ENCODE data around the gene HPCA. TPM values are rescaled to one million over a fixed set of nuclear protein-coding genes. Genes with fewer than 3 reads are reported as not detected.

HPCA gene
- total RNA-seq, 1 experiment from 2014 or later = 1.2 TPM

DNA sequence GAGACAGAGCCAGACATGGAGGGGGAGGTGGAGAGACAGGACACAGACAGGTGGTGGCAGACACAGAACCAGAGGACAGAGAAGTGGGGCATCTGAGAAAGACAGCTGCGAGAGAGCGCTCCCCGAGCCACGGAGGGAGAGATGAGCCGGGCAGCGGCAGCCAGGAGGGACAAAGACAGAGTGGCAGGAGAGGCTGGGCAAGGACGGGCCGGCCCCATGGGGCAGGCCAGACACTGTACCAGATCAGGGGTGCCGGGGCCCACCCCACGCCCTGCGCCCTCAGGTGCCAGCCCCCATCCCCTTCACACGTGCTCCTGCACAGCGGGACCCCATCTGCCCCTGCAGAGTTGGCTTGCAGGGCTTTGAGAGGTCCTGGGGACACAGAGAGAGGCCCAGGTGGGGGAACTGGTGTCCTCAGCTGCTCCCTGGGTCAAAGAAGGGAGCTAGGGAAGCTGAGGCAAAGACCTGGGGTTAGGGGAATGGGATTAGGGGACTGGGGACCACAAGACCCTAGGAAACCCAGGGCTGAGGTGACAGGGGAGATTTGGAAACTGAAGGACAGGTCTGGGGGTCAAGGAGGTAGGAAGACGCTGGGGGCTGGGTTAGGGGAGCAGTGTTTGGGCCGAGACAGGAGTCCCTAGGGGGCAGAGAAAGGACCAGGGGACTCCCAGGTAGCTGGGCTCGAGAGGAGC is 16.2 kb upstream of the HPCA start:
- Histone ChIP-seq H3T11ph (ENCODE audit: low read length) (no peak overlapping the region), H3K18ac (ENCODE audit: insufficient read length, low read depth, low read length) (no peak overlapping the region), H2BK20ac (ENCODE audit: low read depth, low read length, poor library complexity, severe bottlenecking) (no peak overlapping the region), H4K91ac (ENCODE audit: insufficient read length, low read depth, low read length) (no peak overlapping the region), H3K27me3 (ENCODE audit: insufficient read depth, low read length) (peaks cover 21% of the 10 kb centered on the region; the same call in 1 of the 2 replicates), H3K23ac (ENCODE audit: insufficient read length, low read depth, low read length) (no peak overlapping the region), H2BK12ac (ENCODE audit: insufficient read length, low read depth, low read length) (no peak overlapping the region), H3K4me1 (ENCODE audit: insufficient read depth, low read length) (0 out of 2 replicates have a peak, but pooled peaks cover 2% of the 10 kb centered on the region), H2BK15ac (ENCODE audit: low read depth, low read length) (no peak overlapping the region), H3K14ac (ENCODE audit: insufficient read depth, low read length) (no peak overlapping the region), H3K9ac (ENCODE audit: extremely low read depth, insufficient read length, low read length) (no peak overlapping the region), H3K79me1 (ENCODE audit: insufficient read depth, low read depth, low read length, poor library complexity, severe bottlenecking) (no peaks in the 10 kb centered on the region), H2BK120ac (ENCODE audit: low read depth, low read length, poor library complexity, severe bottlenecking) (no peak overlapping the region), H2BK5ac (ENCODE audit: insufficient read length, low read length) (no peak overlapping the region), H3K9me3 (ENCODE audit: control insufficient read depth, low read depth, low read length) (no peaks in the 10 kb centered on the region), H2AK5ac (ENCODE audit: insufficient read length, low read length) (no peak overlapping the region), H3K4me2 (ENCODE audit: insufficient read depth, insufficient read length, low read length) (peak overlapping the region; percentile 46), H2AFZ (ENCODE audit: low read length) (no peak overlapping the region), H4K5ac (ENCODE audit: insufficient read length, low read depth, low read length) (no peak overlapping the region), H3K27ac (ENCODE audit: insufficient read length, low read depth, low read length) (no peak overlapping the region), H4K8ac (replicated peaks; ENCODE audit: insufficient read length, low read depth, low read length) (no peak overlapping the region), H3K56ac (ENCODE audit: insufficient read length, low read depth, low read length) (no peak overlapping the region), H3K79me2 (ENCODE audit: insufficient read depth, low read length) (no peaks in the 10 kb centered on the region), H3K4ac (ENCODE audit: low read depth, low read length) (no peak overlapping the region), H4K20me1 (ENCODE audit: control insufficient read depth, insufficient read depth, insufficient read length) (no peaks in the 10 kb centered on the region), H3K23me2 (ENCODE audit: insufficient read length, low read depth, low read length, poor library complexity, severe bottlenecking) (peaks cover 4% of the 10 kb centered on the region)
- H3K4me3 Mint-ChIP-seq = peak overlapping the region; percentile 61 to 80
- peak overlapping the region in 1 of 3 experiments; percentile 25; a peak in 1 of 7 replicates for H3K27ac Mint-ChIP-seq
- H3K27me3 Mint-ChIP-seq (ENCODE audit: low read depth) = peaks cover 42% of the 10 kb centered on the region
- no peaks in the 10 kb centered on the region for H3K9me3 Mint-ChIP-seq
- TF ChIP-seq CTCF (conservative IDR thresholded peaks at IDR 0.05) = no peak
- H3K36me3 Mint-ChIP-seq (ENCODE audit: insufficient read depth in 1 of 3, low read depth in 3 of 3) = peaks cover 0 to 8% (median 0%) of the 10 kb centered on the region in 3 experiments; a peak in 6 of 7 replicates
- no CpG with 5 or more reads among the region's 16 CpGs for WGBS (ENCODE audit: extremely low coverage, insufficient read length, low lambda C conversion rate)
- DNase-seq = no peak
- H3K4me1 Mint-ChIP-seq = peaks cover 32 to 37% of the 10 kb centered on the region in 2 experiments
